Thyroid gland (tissue), 4 donors: ENCODE data around the gene TWSG1.

Experiments used
- CTCF ChIP-seq, 6 experiments: fragments of 200-600 bp in 3 of 6; fragments of 450-650 bp in 3 of 6; sonication (generic) in 3 of 6; IDR thresholded peaks; one replicate each; pipeline ENCODE4 v1.5.1; 2016 to 2019; ENCODE audit warnings: antibody characterized with exemption in 6 of 6, mild to moderate bottlenecking in 2 of 6, inconsistent platforms in 1 of 6, moderate library complexity in 1 of 6
- POLR2A ChIP-seq, 2 donors: fragments of 450-650 bp; IDR thresholded peaks; one replicate each; pipeline ENCODE4 v1.6.1; 2017; ENCODE audit warnings: antibody characterized with exemption in 2 of 2, mild to moderate bottlenecking in 2 of 2, moderate library complexity in 1 of 2

GRCh38 chr18:9379118-9379517 is 44.5 kb downstream of the TWSG1 start:
- TF ChIP-seq CTCF (IDR thresholded peaks at IDR 0.05) (no peak), POLR2A (IDR thresholded peaks at IDR 0.05) (no peak)
